ENCODE results near the gene FBXO42. TPM values are rescaled to one million over a fixed set of nuclear protein-coding genes. Genes with fewer than 3 reads are reported as not detected.
A peak's percentile ranks its signal among the peaks of the same experiment; 100 is the strongest.

FBXO42 gene
- polyA plus RNA-seq, 2 of the 4 experiments (the other 2 are of a cell fraction) = 4.7 to 12.4 TPM

GRCh38 chr1:16245476-16246196 lies 106.6 kb downstream of the FBXO42 start (continued):
- TF ChIP-seq PBX3 (IDR thresholded peaks at IDR 0.05) (no peak), KDM5A (IDR thresholded peaks at IDR 0.05) (no peak), RAD21 (conservative IDR thresholded peaks at IDR 0.05 in 1 of 2, IDR thresholded peaks at IDR 0.05 in 1 of 2) (no peak), TP53 (CRISPR knock-in tag; IDR thresholded peaks at IDR 0.05) (no peak), RARB (CRISPR knock-in tag; IDR thresholded peaks at IDR 0.05) (no peak), MYC (IDR thresholded peaks at IDR 0.05; ENCODE audit: borderline replicate concordance, low read length) (no peak)

GRCh38 chr1:16244650-16245285 lies 107.5 kb downstream of the FBXO42 start:
- ATAC-seq (peak in 1 of 2 experiments; percentile 15; a peak in 1 of 6 replicates), DNase-seq (ENCODE audit: low read depth in 1 of 2, low spot score in 1 of 2) (no peak), FAIRE-seq (no peak)
- no peak overlapping the region for H3K27ac ChIP-seq
- no peak overlapping the region for H3K4me2 ChIP-seq
- no peak overlapping the region for H3K4me3 ChIP-seq
- TF ChIP-seq ZFP36 (IDR thresholded peaks at IDR 0.05; ENCODE audit: borderline replicate concordance, partially characterized antibody) = no peak
- TF ChIP-seq ELK1 (IDR thresholded peaks at IDR 0.05; ENCODE audit: low read depth, low read length) = no peak
- TF ChIP-seq HEYL (CRISPR knock-in tag; IDR thresholded peaks at IDR 0.05) = no peak
- ChIA-PET CTCF (interaction anchor here (0.6 to 5.4 kb wide), 31 partner anchors 9 to 233 kb away, joined by 3 to 107 read pairs (median 4); partner anchors contain the start of gene ARHGEF19), POLR2A (interaction anchor here (1.1 to 2.0 kb wide), 2 partner anchors 38 to 91 kb away, joined by 6 read pairs; no protein-coding TSS in a partner anchor)
- WGBS (ENCODE audit: missing lambda C conversion rate) = 56% methylated on average over 8 of the region's 8 CpGs
- peaks cover 21% of the 10 kb centered on the region; the same call in 2 of the 3 replicates for H3K4me1 ChIP-seq
- H3K9me3 ChIP-seq = no peaks in the 10 kb centered on the region

DNA sequence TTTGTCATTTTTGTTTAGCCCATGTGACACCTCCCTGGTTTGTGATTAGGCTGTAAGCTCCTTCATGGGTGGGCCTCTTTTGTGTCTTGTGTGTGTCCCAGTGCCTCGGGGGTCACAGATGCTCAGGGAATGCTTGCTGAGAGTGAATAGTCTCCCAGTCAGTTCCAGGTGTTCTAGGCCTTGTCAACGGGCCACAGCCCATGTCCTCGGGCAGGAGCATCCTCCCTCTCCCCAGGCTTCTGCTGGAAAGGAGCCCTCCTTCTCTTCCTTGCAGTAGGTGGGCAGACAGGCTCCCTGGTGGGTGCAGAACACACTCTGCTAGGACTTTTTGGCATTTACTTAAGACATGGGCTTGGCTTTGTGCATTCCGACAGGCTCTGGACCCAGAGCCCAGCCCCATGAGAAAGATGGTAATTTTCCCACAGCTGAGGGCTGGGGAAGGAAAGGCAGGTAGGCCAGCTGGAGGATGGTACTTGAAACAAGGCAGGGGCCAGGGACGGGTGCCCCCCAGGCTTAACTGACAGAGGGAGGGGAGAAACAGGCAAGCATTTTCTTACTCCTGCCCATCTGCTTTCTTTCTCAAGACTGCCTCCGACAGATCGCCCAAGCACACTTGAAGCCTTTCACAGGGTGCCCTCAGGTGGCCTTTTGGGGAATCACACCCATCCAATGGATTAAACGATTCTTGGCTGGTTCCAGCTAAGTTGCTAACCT lies 108.2 kb downstream of the FBXO42 start:
- Histone ChIP-seq H3K9me3 (no peaks in the 10 kb centered on the region), H3K4me1 (peaks cover 16% of the 10 kb centered on the region; the same call in 2 of the 3 replicates), H3K4me2 (no peak overlapping the region), H3K4me3 (no peak overlapping the region), H3K27ac (peak overlapping the region in 1 of 2 experiments; percentile 27; a peak in 3 of 6 replicates)
- ATAC-seq (peak; percentile 84 to 87), FAIRE-seq (no peak), DNase-seq (ENCODE audit: low read depth in 1 of 2, low spot score in 1 of 2) (peak; percentile 73 to 79)
- POLR2A ChIA-PET = interaction anchor here (1.1 to 2.0 kb wide), 2 partner anchors 37 to 90 kb away, joined by 6 read pairs; no protein-coding TSS in a partner anchor
- 20% methylated on average over 5 of the region's 8 CpGs for WGBS (ENCODE audit: missing lambda C conversion rate)
- CTCF ChIA-PET = interaction anchor here (0.6 to 5.4 kb wide), 43 partner anchors 10 to 253 kb away, joined by 3 to 107 read pairs (median 4); partner anchors contain the start of genes ARHGEF19 and FAM131C
- TF ChIP-seq BCL3 (IDR thresholded peaks at IDR 0.05) (no peak), ESRRA (IDR thresholded peaks at IDR 0.05; ENCODE audit: borderline replicate concordance, low read length) (no peak), RAD21 (conservative IDR thresholded peaks at IDR 0.05 in 1 of 2, IDR thresholded peaks at IDR 0.05 in 1 of 2) (peak; percentile 83 to 90), HOXA7 (CRISPR knock-in tag; IDR thresholded peaks at IDR 0.05) (no peak), TFCP2L1 (CRISPR knock-in tag; IDR thresholded peaks at IDR 0.05) (no peak), NFE2L2 (conservative IDR thresholded peaks at IDR 0.05; ENCODE audit: low read length) (no peak), ELK1 (IDR thresholded peaks at IDR 0.05; ENCODE audit: low read depth, low read length) (no peak), SMC3 (IDR thresholded peaks at IDR 0.05) (peak; percentile 80), HDAC2 (IDR thresholded peaks at IDR 0.05) (no peak), HEYL (CRISPR knock-in tag; IDR thresholded peaks at IDR 0.05) (no peak), FOXS1 (CRISPR knock-in tag; IDR thresholded peaks at IDR 0.05) (no peak), JUNB (IDR thresholded peaks at IDR 0.05) (no peak), ZNF302 (CRISPR knock-in tag; IDR thresholded peaks at IDR 0.05) (no peak), HMGXB4 (CRISPR knock-in tag; IDR thresholded peaks at IDR 0.05; ENCODE audit: borderline replicate concordance) (no peak), KDM5A (IDR thresholded peaks at IDR 0.05) (no peak), MAZ (IDR thresholded peaks at IDR 0.05; ENCODE audit: borderline replicate concordance, low read depth, low read length) (no peak), EHF (CRISPR knock-in tag; IDR thresholded peaks at IDR 0.05) (no peak)
- TF ChIP-seq, protein P1, sequence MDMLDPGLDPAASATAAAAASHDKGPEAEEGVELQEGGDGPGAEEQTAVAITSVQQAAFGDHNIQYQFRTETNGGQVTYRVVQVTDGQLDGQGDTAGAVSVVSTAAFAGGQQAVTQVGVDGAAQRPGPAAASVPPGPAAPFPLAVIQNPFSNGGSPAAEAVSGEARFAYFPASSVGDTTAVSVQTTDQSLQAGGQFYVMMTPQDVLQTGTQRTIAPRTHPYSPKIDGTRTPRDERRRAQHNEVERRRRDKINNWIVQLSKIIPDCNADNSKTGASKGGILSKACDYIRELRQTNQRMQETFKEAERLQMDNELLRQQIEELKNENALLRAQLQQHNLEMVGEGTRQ (IDR thresholded peaks at IDR 0.05) = no peak
